IMR-90 (cell line): Measurements from ENCODE around the gene KPNA5. TPM values are rescaled to one million over a fixed set of nuclear protein-coding genes. Genes with fewer than 3 reads are reported as not detected.
A peak's percentile ranks its signal among the peaks of the same experiment; 100 is the strongest.

Experiments used
- ATAC-seq: fragments of 200-7000 bp; cut with Tn5 transposase; 2 replicates; pipeline ENCODE4 v1.9.1; 2020; ENCODE audit warnings: low read depth, mild to moderate bottlenecking, moderate library complexity
- BruUV-seq: library from RNA; stranded (reverse); fragments of 400-500 nt; replicated peaks from 2 replicates; lab custom pipeline; 2021; lab: Mats Ljungman, UMichigan
- CTCF ChIA-PET: fragments of 300-600 bp; formaldehyde crosslinking; extraction: SDS; loops from one replicate; lab custom pipeline; 2021; ENCODE audit warnings: antibody characterized with exemption; lab: Yijun Ruan, JAX
- POLR2A ChIA-PET: fragments of 300-600 bp; sonication (Branson Sonifier 250); formaldehyde crosslinking; loops from one replicate; lab custom pipeline; 2022; ENCODE audit warnings: antibody characterized with exemption; ENCODE audit not compliant: unreplicated experiment; lab: Charles Lee
- DNase-seq: peaks from one replicate; pipeline ENCODE4 v3.0.0; 2013
- H2AFZ ChIP-seq: replicated peaks from 2 replicates; pipeline ENCODE3; 2013; ENCODE audit warnings: low read length, mild to moderate bottlenecking; ENCODE audit not compliant: poor library complexity
- H2AK5ac ChIP-seq: 2 replicates; pipeline ENCODE4 v1.6.1; 2013; ENCODE audit warnings: low read depth, low read length, inconsistent platforms
- H2AK9ac ChIP-seq: replicated peaks from 2 replicates; pipeline ENCODE3; 2013; ENCODE audit warnings: mild to moderate bottlenecking, low read depth, low read length, moderate library complexity; ENCODE audit not compliant: poor library complexity
- H2BK120ac ChIP-seq: 2 replicates; pipeline ENCODE4 v1.6.1; 2013; ENCODE audit warnings: low read depth, low read length, inconsistent platforms
- H2BK15ac ChIP-seq: 3 replicates; pipeline ENCODE4 v1.6.1; 2013; ENCODE audit warnings: low read depth, low read length, inconsistent platforms
- H2BK20ac ChIP-seq: 2 replicates; pipeline ENCODE4 v1.6.1; 2013; ENCODE audit warnings: low read depth, mild to moderate bottlenecking, inconsistent platforms, low read length, moderate library complexity
- H2BK5ac ChIP-seq: 2 replicates; pipeline ENCODE4 v1.6.1; 2013; ENCODE audit warnings: mild to moderate bottlenecking, low read depth, low read length, inconsistent platforms; ENCODE audit not compliant: poor library complexity, severe bottlenecking
- H3K14ac ChIP-seq: replicated peaks from 2 replicates; pipeline ENCODE4 v1.6.1; 2013; ENCODE audit warnings: low read depth, low read length, inconsistent platforms
- H3K18ac ChIP-seq: 2 replicates; pipeline ENCODE4 v1.6.1; 2013; ENCODE audit warnings: low read depth, low read length, control low read depth
- H3K23ac ChIP-seq: 2 replicates; pipeline ENCODE4 v1.6.1; 2013; ENCODE audit warnings: low read depth, low read length, inconsistent platforms
- H3K27ac ChIP-seq: 2 replicates; pipeline ENCODE4 v1.5.1; 2013; ENCODE audit warnings: mild to moderate bottlenecking, control low read depth, low read length; ENCODE audit not compliant: insufficient read depth
- H3K27me3 ChIP-seq: 2 replicates; pipeline ENCODE4 v1.6.1; 2013; ENCODE audit warnings: low read length; ENCODE audit not compliant: control insufficient read depth, insufficient read depth
- H3K36me3 ChIP-seq: 2 replicates; pipeline ENCODE4 v1.6.1; 2013; ENCODE audit warnings: low read length, mixed read lengths; ENCODE audit not compliant: control insufficient read depth, insufficient read depth
- H3K4ac ChIP-seq: 2 replicates; pipeline ENCODE4 v1.6.1; 2013; ENCODE audit warnings: low read depth, low read length, inconsistent platforms
- H3K4me1 ChIP-seq: 2 replicates; pipeline ENCODE4 v1.6.1; 2013; ENCODE audit warnings: low read length, mixed read lengths; ENCODE audit not compliant: control insufficient read depth, insufficient read depth
- H3K4me2 ChIP-seq: 2 replicates; pipeline ENCODE4 v1.6.1; 2013; ENCODE audit warnings: low read depth, mild to moderate bottlenecking, control low read depth, low read length, moderate library complexity
- H3K4me3 ChIP-seq: 2 replicates; pipeline ENCODE4 v1.5.1; 2013; ENCODE audit warnings: low read depth, mild to moderate bottlenecking, control low read depth, low read length, moderate library complexity; ENCODE audit not compliant: insufficient read depth
- H3K56ac ChIP-seq: 2 replicates; pipeline ENCODE4 v1.6.1; 2013; ENCODE audit warnings: low read length, inconsistent platforms; ENCODE audit not compliant: insufficient read depth; ENCODE audit errors: extremely low read depth
- H3K79me1 ChIP-seq, 2 experiments: 2 replicates each; pipeline ENCODE4 v1.6.1; 2013; ENCODE audit warnings: low read length in 2 of 2, inconsistent platforms in 1 of 2, low read depth in 1 of 2
- H3K9ac ChIP-seq: 2 replicates; pipeline ENCODE4 v1.6.1; 2013; ENCODE audit warnings: low read depth, low read length, control low read depth
- H3K9me1 ChIP-seq: 2 replicates; pipeline ENCODE4 v1.6.1; 2013; ENCODE audit warnings: low read length, inconsistent platforms; ENCODE audit not compliant: insufficient read depth
- H3K9me3 ChIP-seq: 2 replicates; pipeline ENCODE4 v1.6.1; 2013; ENCODE audit warnings: low read length; ENCODE audit not compliant: control insufficient read depth, insufficient read depth
- H4K20me1 ChIP-seq: 2 replicates; pipeline ENCODE4 v1.6.1; 2013; ENCODE audit warnings: low read length, inconsistent platforms; ENCODE audit not compliant: insufficient read depth
- H4K5ac ChIP-seq: 2 replicates; pipeline ENCODE4 v1.6.1; 2013; ENCODE audit warnings: mild to moderate bottlenecking, low read depth, low read length, control low read depth
- H4K8ac ChIP-seq, 2 experiments: 2 replicates each; pipeline ENCODE4 v1.6.1; 2013; ENCODE audit warnings: low read depth in 2 of 2, low read length in 2 of 2, control low read depth in 1 of 2, inconsistent platforms in 1 of 2
- H4K91ac ChIP-seq: 2 replicates; pipeline ENCODE4 v1.6.1; 2013; ENCODE audit warnings: low read depth, low read length, inconsistent platforms; ENCODE audit not compliant: insufficient read depth
- BHLHE40 ChIP-seq: fragments of 150-350 bp; IDR thresholded peaks from 2 replicates; pipeline ENCODE4 v1.6.1; 2016; ENCODE audit warnings: mild to moderate bottlenecking, low read depth, low read length
- CEBPB ChIP-seq: IDR thresholded peaks from 2 replicates; pipeline ENCODE4 v1.6.1; 2012; ENCODE audit warnings: low read depth, low read length, improper control_type of control experiment
- CHD1 ChIP-seq: IDR thresholded peaks from 2 replicates; pipeline ENCODE4 v1.6.1; 2012; ENCODE audit warnings: low read depth, low read length, improper control_type of control experiment
- FOS ChIP-seq: fragments of 150-350 bp; IDR thresholded peaks from 2 replicates; pipeline ENCODE4 v1.6.1; 2016; ENCODE audit warnings: low read depth, low read length
- MAFK ChIP-seq: IDR thresholded peaks from 2 replicates; pipeline ENCODE4 v1.6.1; 2012; ENCODE audit warnings: low read depth, low read length, improper control_type of control experiment
- POLR2A ChIP-seq: IDR thresholded peaks from 2 replicates; pipeline ENCODE4 v1.6.1; 2012; ENCODE audit warnings: mild to moderate bottlenecking, low read depth, low read length
- RAD21 ChIP-seq: IDR thresholded peaks from 2 replicates; pipeline ENCODE4 v1.6.1; 2012; ENCODE audit warnings: low read length, improper control_type of control experiment
- WGBS, 2 experiments: methylation state at CpG; one replicate each; pipeline versions ENCODE4 v1.1.5 to v1.1.7; 2013; ENCODE audit warnings: missing lambda C conversion rate in 2 of 2; ENCODE audit not compliant: insufficient read length in 1 of 2; ENCODE audit errors: extremely low coverage in 2 of 2; 5-methylcytosine and 5-hydroxymethylcytosine counted together
- dilution Hi-C: fragments of 300-500 bp; cut with HindIII; formaldehyde crosslinking; loops from one replicate; pipeline ENCODE4 v1.14.3; 2018; ENCODE audit warnings: low sequenced_read_pairs; ENCODE audit not compliant: unreplicated experiment
- in situ Hi-C: fragments of 300-500 bp; cut with MboI; formaldehyde crosslinking; loops from 3 replicates; pipeline ENCODE4 v1.14.3; 2019; ENCODE audit warnings: low sequenced_read_pairs, inconsistent platforms, mixed read lengths
- intact Hi-C: fragments of 100-400 bp; cut with micrococcal nuclease; formaldehyde crosslinking; loops from 2 replicates; pipeline ENCODE4 v1.10.0; 2022
- polyA plus RNA-seq, 3 experiments: library from polyadenylated mRNA; depleted of rRNA; stranded (reverse); fragments of >200 nt; gene quantifications; 2 replicates each; pipeline ENCODE4 v1.2.3, GENCODE V29; 2012; ENCODE audit warnings: low replicate concordance in 1 of 3
- total RNA-seq: library from RNA; depleted of rRNA; stranded (reverse); fragments of >200 nt; gene quantifications from 2 replicates; pipeline ENCODE4 v1.2.3, GENCODE V29; 2012

KPNA5 gene
- total and polyA plus RNA-seq, 2 of the 4 experiments (the other 2 are of a cell fraction) = 2.2 to 5.9 TPM

GRCh38 chr6:116766506-116767176, 85.6 kb downstream of the KPNA5 start:
- Histone ChIP-seq H4K20me1 (no peaks in the 10 kb centered on the region), H4K5ac (no peak overlapping the region), H3K4me2 (no peak overlapping the region), H3K9me1 (no peaks in the 10 kb centered on the region), H3K27me3 (peaks cover 12% of the 10 kb centered on the region), H2AK5ac (no peak overlapping the region), H4K91ac (no peak overlapping the region), H3K9ac (no peak overlapping the region), H3K56ac (no peak overlapping the region), H3K4me3 (no peak overlapping the region), H3K14ac (no peak overlapping the region), H2BK120ac (no peak overlapping the region), H3K4me1 (no peaks in the 10 kb centered on the region), H3K36me3 (no peaks in the 10 kb centered on the region), H3K9me3 (no peaks in the 10 kb centered on the region), H2BK5ac (no peak overlapping the region), H3K23ac (no peak overlapping the region), H3K4ac (no peak overlapping the region), H2BK15ac (no peak overlapping the region), H2AFZ (no peak overlapping the region), H3K27ac (no peak overlapping the region), H4K8ac (no peak overlapping the region), H2BK20ac (no peak overlapping the region), H3K18ac (no peak overlapping the region), H2AK9ac (no peak overlapping the region), H3K79me1 (no peaks in the 10 kb centered on the region)
- no peak for TF ChIP-seq MAFK
- no peak for TF ChIP-seq FOS
- TF ChIP-seq POLR2A = no peak
- no peak for TF ChIP-seq BHLHE40
- TF ChIP-seq CHD1 = no peak
- TF ChIP-seq CEBPB = peak; percentile 67
- no peak for TF ChIP-seq RAD21
- ChIA-PET CTCF (interaction anchor here (1.6 kb wide), 1 partner anchor 12 kb away, joined by 3 read pairs; no protein-coding TSS in a partner anchor), POLR2A (no interaction called here)
- intact Hi-C loops (no loop called here), dilution Hi-C loops (no loop called here), in situ Hi-C loops (no loop called here)
- BruUV-seq = no TSS peak
- DNase-seq (no peak), ATAC-seq (no peak)
- WGBS, 2 experiments = 83% methylated on average over 1 of the region's 5 CpGs; no CpG with 5 or more reads in 1 of the 2 experiments
